ENCODE results near the gene CYFIP1.

The CYFIP1 gene

GRCh38 chr15:22907161-22907950 is 72.8 kb downstream of the CYFIP1 start:
- no peak overlapping the region for H3K4me3 ChIP-seq (ENCODE audit: low read depth, low read length)
- TF ChIP-seq, protein P1, sequence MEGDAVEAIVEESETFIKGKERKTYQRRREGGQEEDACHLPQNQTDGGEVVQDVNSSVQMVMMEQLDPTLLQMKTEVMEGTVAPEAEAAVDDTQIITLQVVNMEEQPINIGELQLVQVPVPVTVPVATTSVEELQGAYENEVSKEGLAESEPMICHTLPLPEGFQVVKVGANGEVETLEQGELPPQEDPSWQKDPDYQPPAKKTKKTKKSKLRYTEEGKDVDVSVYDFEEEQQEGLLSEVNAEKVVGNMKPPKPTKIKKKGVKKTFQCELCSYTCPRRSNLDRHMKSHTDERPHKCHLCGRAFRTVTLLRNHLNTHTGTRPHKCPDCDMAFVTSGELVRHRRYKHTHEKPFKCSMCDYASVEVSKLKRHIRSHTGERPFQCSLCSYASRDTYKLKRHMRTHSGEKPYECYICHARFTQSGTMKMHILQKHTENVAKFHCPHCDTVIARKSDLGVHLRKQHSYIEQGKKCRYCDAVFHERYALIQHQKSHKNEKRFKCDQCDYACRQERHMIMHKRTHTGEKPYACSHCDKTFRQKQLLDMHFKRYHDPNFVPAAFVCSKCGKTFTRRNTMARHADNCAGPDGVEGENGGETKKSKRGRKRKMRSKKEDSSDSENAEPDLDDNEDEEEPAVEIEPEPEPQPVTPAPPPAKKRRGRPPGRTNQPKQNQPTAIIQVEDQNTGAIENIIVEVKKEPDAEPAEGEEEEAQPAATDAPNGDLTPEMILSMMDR (IDR thresholded peaks at IDR 0.05; ENCODE audit: low read depth, low read length): no peak

DNA sequence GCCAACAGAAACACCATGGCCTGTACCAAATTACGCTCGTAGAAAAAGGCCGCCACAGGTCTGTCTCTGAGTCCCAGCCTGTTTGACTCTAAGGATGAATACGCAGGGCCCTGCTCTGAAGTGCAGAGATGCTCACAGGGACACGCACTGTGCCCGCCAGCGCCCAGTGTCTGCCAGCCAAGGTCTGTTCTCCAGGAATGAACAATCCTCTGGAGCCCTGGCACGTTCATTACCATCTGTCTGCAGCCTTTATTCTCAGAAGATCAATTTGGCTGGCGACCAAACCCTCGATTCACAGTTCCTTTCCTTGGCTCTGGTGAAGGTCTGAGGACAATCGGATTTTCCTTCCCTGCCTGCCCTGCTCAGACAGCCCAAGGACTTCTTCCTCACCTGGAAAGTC is 75.4 kb downstream of the CYFIP1 start:
- H3K4me3 ChIP-seq (ENCODE audit: low read depth, low read length): no peak overlapping the region
- TF ChIP-seq, protein P1 (IDR thresholded peaks at IDR 0.05; ENCODE audit: low read depth, low read length): no peak

DNA sequence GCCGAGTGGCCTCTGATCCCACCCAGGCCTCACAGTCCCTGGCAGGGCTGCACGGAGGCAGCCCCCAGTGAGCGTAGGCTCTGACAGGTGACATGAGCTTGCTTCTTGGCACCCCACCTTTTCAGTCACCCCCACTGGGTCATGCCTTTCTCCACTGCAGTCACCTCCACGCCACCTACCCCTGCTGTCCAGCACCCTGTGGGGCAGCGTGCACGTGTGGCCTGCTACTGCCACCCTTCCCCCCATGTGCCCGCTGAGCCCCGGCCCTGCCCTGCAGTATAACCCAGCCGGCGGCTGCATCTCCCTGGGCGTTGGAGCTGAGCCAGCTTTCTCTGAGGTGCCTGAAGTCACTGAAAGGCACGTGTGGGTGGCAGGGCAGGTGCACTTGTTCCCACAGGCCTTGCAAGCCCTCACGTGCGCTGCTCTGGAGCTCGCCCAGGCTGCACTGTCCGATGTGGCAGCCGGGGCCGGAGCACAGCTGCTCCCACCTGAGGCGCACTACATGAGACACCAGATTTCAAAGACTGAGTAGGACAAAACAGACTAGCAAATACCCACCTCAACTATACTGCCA is 76.1 kb downstream of the CYFIP1 start:
- H3K4me3 ChIP-seq (ENCODE audit: low read depth, low read length): no peak overlapping the region
- TF ChIP-seq, protein P1 (IDR thresholded peaks at IDR 0.05; ENCODE audit: low read depth, low read length): no peak

- no peak overlapping the region for H3K4me3 ChIP-seq (ENCODE audit: low read depth, low read length)
- TF ChIP-seq, protein P1 (IDR thresholded peaks at IDR 0.05; ENCODE audit: low read depth, low read length): no peak
Measured at GRCh38 chr15:22903427-22903826, 76.7 kb downstream of the CYFIP1 start.

GRCh38 chr15:22902981-22903380 is 77.2 kb downstream of the CYFIP1 start:
- TF ChIP-seq, protein P1 (IDR thresholded peaks at IDR 0.05; ENCODE audit: low read depth, low read length): no peak
- no peak overlapping the region for H3K4me3 ChIP-seq (ENCODE audit: low read depth, low read length)

DNA sequence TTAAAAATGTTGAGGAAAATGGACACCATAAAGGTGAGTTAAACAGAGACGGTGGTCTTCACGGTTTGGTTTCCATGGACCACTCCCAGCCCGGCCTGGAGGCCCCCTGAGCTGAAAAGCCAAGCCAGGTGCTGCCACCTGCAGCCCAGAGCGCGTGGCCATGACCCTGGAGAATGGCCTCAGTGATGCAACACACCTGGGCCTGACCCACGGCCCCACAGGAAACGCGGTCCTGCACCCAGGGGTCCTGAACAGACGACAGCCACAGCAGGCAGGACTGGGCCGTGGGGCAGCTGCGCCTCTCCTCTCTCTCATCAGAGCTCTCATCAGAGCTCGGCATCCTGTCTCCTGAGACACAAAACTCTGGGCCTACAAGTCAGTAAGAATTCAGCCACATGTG is 77.6 kb downstream of the CYFIP1 start:
- TF ChIP-seq, protein P1 (IDR thresholded peaks at IDR 0.05; ENCODE audit: low read depth, low read length): no peak
- no peak overlapping the region for H3K4me3 ChIP-seq (ENCODE audit: low read depth, low read length)

DNA sequence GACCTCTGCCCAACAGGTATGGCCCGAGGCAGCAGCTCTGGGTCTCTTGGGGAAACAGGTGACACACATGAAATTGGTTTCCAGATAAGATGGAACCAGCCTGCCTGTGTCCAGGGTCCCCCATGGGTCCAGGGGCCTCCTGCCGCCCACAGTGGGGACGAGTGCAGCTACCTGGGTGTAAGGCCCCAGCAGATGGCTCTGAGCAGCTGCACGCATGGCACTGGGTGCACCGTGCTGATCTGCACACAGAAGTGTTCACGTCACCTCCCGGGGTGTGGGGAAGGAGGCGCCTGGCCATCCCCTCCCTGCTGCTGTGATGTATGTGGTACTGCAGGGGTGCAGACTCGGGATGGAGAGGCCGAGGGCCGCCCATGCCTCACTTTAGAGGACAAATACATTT is 78.1 kb downstream of the CYFIP1 start:
- H3K4me3 ChIP-seq (ENCODE audit: low read depth, low read length): no peak overlapping the region
- TF ChIP-seq, protein P1 (IDR thresholded peaks at IDR 0.05; ENCODE audit: low read depth, low read length): no peak
